MM.1S (cell line): ENCODE data around the gene PLA2G4F.

Source experiments
- DNase-seq: peaks from one replicate; pipeline ENCODE4 v3.0.0-alpha.2; 2015
- H2AFZ ChIP-seq: fragments of 300-600 bp; sonication (generic); 2 replicates; pipeline ENCODE4 v1.6.0; 2016; ENCODE audit warnings: antibody characterized with exemption, low read length
- H3F3A ChIP-seq: fragments of 300-600 bp; sonication (generic); 2 replicates; pipeline ENCODE4 v1.6.1; 2016; ENCODE audit warnings: mild to moderate bottlenecking, antibody characterized with exemption, low read length, moderate library complexity, mixed read lengths; ENCODE audit not compliant: insufficient read depth
- H3K27ac ChIP-seq: fragments of 300-600 bp; sonication (generic); 2 replicates; pipeline ENCODE4 v1.5.1; 2016; ENCODE audit warnings: mild to moderate bottlenecking, low read length
- H3K27me3 ChIP-seq: fragments of 300-600 bp; sonication (generic); replicated peaks from 2 replicates; pipeline ENCODE4 v1.6.0; 2016; ENCODE audit warnings: low read length; ENCODE audit not compliant: insufficient read depth
- H3K36me3 ChIP-seq: fragments of 300-600 bp; sonication (generic); replicated peaks from 2 replicates; pipeline ENCODE4 v1.6.1; 2016; ENCODE audit warnings: mild to moderate bottlenecking, low read length, mixed read lengths; ENCODE audit not compliant: insufficient read depth
- H3K4me1 ChIP-seq: fragments of 300-600 bp; sonication (generic); 2 replicates; pipeline ENCODE4 v1.6.1; 2016; ENCODE audit warnings: low read length, mixed read lengths
- H3K4me2 ChIP-seq: fragments of 300-600 bp; sonication (generic); 2 replicates; pipeline ENCODE4 v1.6.0; 2016; ENCODE audit warnings: low read depth, low read length
- H3K4me3 ChIP-seq: fragments of 300-600 bp; sonication (generic); 2 replicates; pipeline ENCODE4 v1.5.1; 2016; ENCODE audit warnings: low read length, mixed read lengths
- H3K79me2 ChIP-seq: fragments of 300-600 bp; sonication (generic); 2 replicates; pipeline ENCODE4 v1.6.1; 2016; ENCODE audit warnings: mixed run types, low read length, mixed read lengths
- H3K9ac ChIP-seq: fragments of 300-600 bp; sonication (generic); 2 replicates; pipeline ENCODE4 v1.6.1; 2016; ENCODE audit warnings: low read length, mixed read lengths
- H3K9me2 ChIP-seq: fragments of 300-600 bp; sonication (generic); replicated peaks from 2 replicates; pipeline ENCODE4 v1.6.1; 2016; ENCODE audit warnings: mild to moderate bottlenecking, low read length, mixed read lengths; ENCODE audit not compliant: insufficient read depth
- H3K9me3 ChIP-seq: fragments of 300-600 bp; sonication (generic); replicated peaks from 2 replicates; pipeline ENCODE4 v1.6.1; 2016; ENCODE audit warnings: mild to moderate bottlenecking, low read length, mixed read lengths; ENCODE audit not compliant: insufficient read depth
- H4K20me1 ChIP-seq: fragments of 300-600 bp; sonication (generic); 2 replicates; pipeline ENCODE4 v1.6.1; 2016; ENCODE audit warnings: mild to moderate bottlenecking, low read length, moderate library complexity, mixed read lengths; ENCODE audit not compliant: insufficient read depth
- EZH2 ChIP-seq: fragments of 300-600 bp; sonication (generic); optimal IDR thresholded peaks from 2 replicates; pipeline ENCODE3; 2017; ENCODE audit warnings: low read depth, mild to moderate bottlenecking, antibody characterized with exemption, low read length, mixed read lengths
- EZH2phosphoT487 ChIP-seq: fragments of 300-600 bp; sonication (generic); IDR thresholded peaks from 2 replicates; pipeline ENCODE4 v1.6.1; 2018; ENCODE audit warnings: antibody characterized with exemption, low read length
- TF ChIP-seq, protein P1 (sequence below): fragments of 300-600 bp; sonication (generic); IDR thresholded peaks from 2 replicates; pipeline ENCODE4 v1.5.1; 2016; ENCODE audit warnings: antibody characterized with exemption, low read length, mixed read lengths

PLA2G4F gene

DNA sequence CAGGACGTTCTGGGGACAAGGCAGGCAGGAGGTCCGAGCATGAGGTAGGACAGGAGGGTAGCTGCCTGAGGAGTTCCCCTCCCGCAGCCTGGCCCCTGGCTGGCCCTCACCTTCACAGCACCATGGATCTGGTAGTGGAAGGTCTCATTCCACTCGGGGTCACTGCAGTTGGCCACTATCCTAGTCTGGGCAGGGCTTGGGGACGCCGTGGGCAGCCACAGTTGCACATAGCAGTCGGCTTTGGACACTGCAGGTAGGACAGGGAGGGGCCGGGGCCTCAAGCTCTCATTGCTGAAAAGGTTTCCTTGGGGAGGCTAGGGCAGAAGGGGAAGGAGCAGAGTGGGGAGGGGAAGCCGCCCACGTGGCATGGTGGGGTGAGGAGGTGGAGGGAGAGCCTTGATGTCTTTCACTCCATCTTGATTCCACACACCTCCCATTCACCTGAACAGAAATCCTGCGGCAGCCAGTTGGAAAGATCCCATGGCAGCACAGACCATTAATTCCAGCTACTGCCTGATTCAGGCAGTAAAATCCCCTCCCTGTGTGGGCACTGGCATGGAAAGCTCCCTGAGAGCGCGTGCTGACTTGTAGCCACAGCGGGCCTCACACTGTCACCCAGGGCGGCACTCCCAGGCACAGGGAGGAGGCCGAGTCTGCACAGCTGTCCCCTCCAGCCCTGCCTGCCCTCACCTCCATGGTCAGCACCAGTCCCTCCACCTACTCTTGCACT lies 2.1 kb downstream of the PLA2G4F start:
- H3K9me3 ChIP-seq: no peaks in the 10 kb centered on the region
- no peak for TF ChIP-seq EZH2phosphoT487
- TF ChIP-seq EZH2: no peak
- TF ChIP-seq, protein P1, sequence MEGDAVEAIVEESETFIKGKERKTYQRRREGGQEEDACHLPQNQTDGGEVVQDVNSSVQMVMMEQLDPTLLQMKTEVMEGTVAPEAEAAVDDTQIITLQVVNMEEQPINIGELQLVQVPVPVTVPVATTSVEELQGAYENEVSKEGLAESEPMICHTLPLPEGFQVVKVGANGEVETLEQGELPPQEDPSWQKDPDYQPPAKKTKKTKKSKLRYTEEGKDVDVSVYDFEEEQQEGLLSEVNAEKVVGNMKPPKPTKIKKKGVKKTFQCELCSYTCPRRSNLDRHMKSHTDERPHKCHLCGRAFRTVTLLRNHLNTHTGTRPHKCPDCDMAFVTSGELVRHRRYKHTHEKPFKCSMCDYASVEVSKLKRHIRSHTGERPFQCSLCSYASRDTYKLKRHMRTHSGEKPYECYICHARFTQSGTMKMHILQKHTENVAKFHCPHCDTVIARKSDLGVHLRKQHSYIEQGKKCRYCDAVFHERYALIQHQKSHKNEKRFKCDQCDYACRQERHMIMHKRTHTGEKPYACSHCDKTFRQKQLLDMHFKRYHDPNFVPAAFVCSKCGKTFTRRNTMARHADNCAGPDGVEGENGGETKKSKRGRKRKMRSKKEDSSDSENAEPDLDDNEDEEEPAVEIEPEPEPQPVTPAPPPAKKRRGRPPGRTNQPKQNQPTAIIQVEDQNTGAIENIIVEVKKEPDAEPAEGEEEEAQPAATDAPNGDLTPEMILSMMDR: no peak
- H3K9me2 ChIP-seq: no peaks in the 10 kb centered on the region
- H3K27me3 ChIP-seq: no peaks in the 10 kb centered on the region
- no peak for DNase-seq
- no peak overlapping the region for H3K9ac ChIP-seq
- H3K4me2 ChIP-seq: no peak overlapping the region
- H3K4me1 ChIP-seq: no peaks in the 10 kb centered on the region
- no peaks in the 10 kb centered on the region for H4K20me1 ChIP-seq
- H3F3A ChIP-seq: no peaks in the 10 kb centered on the region
- H3K79me2 ChIP-seq: no peaks in the 10 kb centered on the region
- H3K27ac ChIP-seq: no peak overlapping the region
- no peaks in the 10 kb centered on the region for H3K36me3 ChIP-seq
- no peak overlapping the region for H3K4me3 ChIP-seq
- no peak overlapping the region for H2AFZ ChIP-seq

DNA sequence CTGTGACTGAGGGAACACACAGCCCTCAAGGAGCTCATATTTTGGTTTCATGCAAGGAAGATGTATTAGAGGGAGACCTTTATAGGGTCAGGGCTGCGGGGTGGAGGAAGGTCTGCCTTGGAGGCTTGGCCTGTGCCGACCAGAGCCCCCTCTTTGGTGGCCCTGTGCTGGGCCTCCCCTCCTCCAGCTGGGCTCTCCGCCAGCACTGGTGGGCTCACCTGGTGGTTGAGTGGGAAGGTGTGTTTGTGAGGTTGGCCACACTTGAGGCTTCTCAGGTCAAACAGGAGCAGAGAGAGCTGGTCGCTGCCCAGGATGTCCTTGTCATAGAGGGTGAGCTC lies 2.6 kb downstream of the PLA2G4F start:
- Histone ChIP-seq H3K79me2 (no peaks in the 10 kb centered on the region), H3K27me3 (no peaks in the 10 kb centered on the region)

DNA sequence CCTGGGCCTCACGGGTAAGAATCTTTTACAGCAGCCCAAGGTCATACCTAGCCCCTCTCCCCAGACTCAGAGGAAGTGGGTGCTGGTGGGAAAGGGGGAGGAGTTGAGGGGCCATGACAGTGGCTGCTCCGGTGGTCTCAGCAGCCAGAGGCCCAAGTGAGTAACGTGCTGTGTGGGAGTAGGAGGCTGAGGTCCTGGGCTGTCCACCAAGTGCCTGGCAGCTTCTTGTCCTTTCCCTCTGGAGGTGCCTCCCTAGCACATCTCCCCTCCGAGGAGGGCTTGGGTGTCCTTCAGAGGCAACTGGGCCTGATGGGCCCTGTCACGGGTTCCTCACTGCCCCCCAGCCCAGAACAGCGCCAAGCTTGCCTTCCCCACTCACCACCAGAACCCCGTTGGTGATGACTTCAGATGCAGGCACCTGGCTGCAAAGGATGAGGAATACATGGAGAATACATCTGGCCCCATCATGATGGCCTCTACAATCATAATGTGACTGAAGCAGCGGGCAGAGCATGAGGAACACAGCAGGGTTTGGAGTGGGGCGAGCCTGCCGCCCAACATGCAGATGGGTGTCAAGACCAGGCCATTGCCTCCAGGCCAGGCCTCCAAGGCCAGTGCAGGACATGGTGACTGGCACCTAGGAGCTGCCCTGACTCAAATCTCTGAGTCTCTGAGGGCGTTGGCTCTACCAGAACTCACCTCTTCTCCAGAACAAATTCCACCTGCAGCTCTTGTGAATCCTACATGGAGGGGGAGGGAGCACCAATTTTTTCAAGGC lies 3.3 kb downstream of the PLA2G4F start:
- no peaks in the 10 kb centered on the region for H3K4me1 ChIP-seq
- H3K4me2 ChIP-seq: no peak overlapping the region
- no peaks in the 10 kb centered on the region for H3K9me2 ChIP-seq
- H3K79me2 ChIP-seq: no peaks in the 10 kb centered on the region
- no peak overlapping the region for H3K27ac ChIP-seq
- H3F3A ChIP-seq: no peaks in the 10 kb centered on the region
- H3K9me3 ChIP-seq: no peaks in the 10 kb centered on the region
- no peak overlapping the region for H3K4me3 ChIP-seq
- DNase-seq: no peak
- H2AFZ ChIP-seq: no peak overlapping the region
- H4K20me1 ChIP-seq: no peaks in the 10 kb centered on the region
- H3K9ac ChIP-seq: no peak overlapping the region
- H3K27me3 ChIP-seq: peaks cover 7% of the 10 kb centered on the region; the same call in 1 of the 2 replicates
- no peaks in the 10 kb centered on the region for H3K36me3 ChIP-seq
- TF ChIP-seq EZH2phosphoT487 (no peak), EZH2 (no peak)
- TF ChIP-seq, protein P1: no peak

More for the DNA sequence above, 2.6 kb downstream of the PLA2G4F start:
- Histone ChIP-seq H3K36me3 (no peaks in the 10 kb centered on the region), H3K27ac (no peak overlapping the region), H4K20me1 (no peaks in the 10 kb centered on the region), H3K9ac (no peak overlapping the region), H3F3A (no peaks in the 10 kb centered on the region), H3K4me2 (no peak overlapping the region), H2AFZ (no peak overlapping the region), H3K4me1 (no peaks in the 10 kb centered on the region), H3K9me2 (no peaks in the 10 kb centered on the region), H3K9me3 (no peaks in the 10 kb centered on the region), H3K4me3 (no peak overlapping the region)
- no peak for TF ChIP-seq EZH2phosphoT487
- TF ChIP-seq EZH2: no peak
- TF ChIP-seq, protein P1: no peak
- no peak for DNase-seq
